ENCODE measurements around the gene TMEM176B.

DNA sequence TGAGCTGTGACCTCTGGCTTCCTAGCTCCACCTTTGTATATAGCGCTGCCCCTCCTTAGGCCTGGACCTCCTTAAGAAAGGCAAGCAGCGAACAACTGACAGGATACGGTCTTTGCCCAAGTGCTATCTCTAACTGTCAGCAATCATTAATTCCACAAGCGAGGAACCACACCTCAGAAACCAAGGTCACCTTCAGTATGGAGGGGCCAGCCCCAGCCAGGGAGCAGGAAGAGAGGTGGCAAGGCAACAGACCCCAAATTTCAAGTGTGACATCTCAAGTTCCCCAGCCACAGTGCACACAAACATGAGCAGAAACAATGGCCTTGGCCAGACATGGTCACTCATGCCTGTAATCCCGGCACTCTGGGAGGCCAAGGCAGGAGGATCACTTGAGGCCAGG lies 47.4 kb upstream of the TMEM176B start:
- TF ChIP-seq CTCF (IDR thresholded peaks at IDR 0.05), result no peak
- TF ChIP-seq POLR2A (IDR thresholded peaks at IDR 0.05), result no peak
